Measurements from ENCODE around the gene CLCA4. TPM values are rescaled to one million over a fixed set of nuclear protein-coding genes. Genes with fewer than 3 reads are reported as not detected.
"Not testable (repeated sequence)": the region's sequence is repeated elsewhere in the genome, so short reads cannot be mapped to it uniquely, and the experiment has no call there.

The CLCA4 gene
- not detected for total RNA-seq

GRCh38 chr1:86546787-86547221 lies at the start of gene CLCA4:
CLCA4 (plus strand) TSS chr1:86547078; CDS start chr1:86547120, 42 bp downstream.
- POLR2A ChIA-PET, result no interaction called here
- H3K27me3 Mint-ChIP-seq, result no peaks in the 10 kb centered on the region
- H3K4me3 Mint-ChIP-seq, result no peak within 1 kb of the TSS
- H3K4me1 Mint-ChIP-seq, result no peaks in the 10 kb centered on the region
- H3K27ac Mint-ChIP-seq, result no peak within 1 kb of the TSS
- H3K9me3 Mint-ChIP-seq, result no peaks in the 10 kb centered on the region
- CTCF ChIA-PET, result no interaction called here
- DNase-seq, result no peak
- no peaks in the 10 kb centered on the region for H3K36me3 Mint-ChIP-seq (ENCODE audit: low read depth)

GRCh38 chr1:86498281-86498680 lies 48.6 kb upstream of the CLCA4 start:
- no peaks in the 10 kb centered on the region for H3K9me3 Mint-ChIP-seq
- no peaks in the 10 kb centered on the region for H3K36me3 Mint-ChIP-seq (ENCODE audit: low read depth)
- DNase-seq, result no peak
- POLR2A ChIA-PET, result no interaction called here
- H3K27ac Mint-ChIP-seq, result no peak overlapping the region
- peaks cover 12% of the 10 kb centered on the region for H3K4me1 Mint-ChIP-seq
- peaks cover 7% of the 10 kb centered on the region for H3K27me3 Mint-ChIP-seq
- H3K4me3 Mint-ChIP-seq, result no peak overlapping the region
- CTCF ChIA-PET, result interaction anchor here (1.1 to 1.5 kb wide), 6 partner anchors 8 to 130 kb away, joined by 3 to 7 read pairs (median 4); no protein-coding TSS in a partner anchor

- Mint-ChIP-seq H3K36me3 (ENCODE audit: low read depth) (no peaks in the 10 kb centered on the region), H3K9me3 (no peaks in the 10 kb centered on the region), H3K4me3 (no peak overlapping the region), H3K27me3 (peaks cover 15% of the 10 kb centered on the region), H3K27ac (no peak overlapping the region), H3K4me1 (peaks cover 17% of the 10 kb centered on the region)
- POLR2A ChIA-PET, result no interaction called here
- CTCF ChIA-PET, result interaction anchor here (0.5 to 3.8 kb wide), 31 partner anchors 9 to 817 kb away, joined by 3 to 32 read pairs (median 3); partner anchors contain the start of genes CLCA2 and ODF2L
- no peak for DNase-seq
Measured at GRCh38 chr1:86499987-86500593, 46.8 kb upstream of the CLCA4 start.

GRCh38 chr1:86500714-86501113 lies 46.2 kb upstream of the CLCA4 start:
- Mint-ChIP-seq H3K36me3 (ENCODE audit: low read depth) (no peaks in the 10 kb centered on the region), H3K27me3 (peaks cover 16% of the 10 kb centered on the region), H3K4me3 (no peak overlapping the region), H3K9me3 (no peaks in the 10 kb centered on the region), H3K4me1 (peaks cover 17% of the 10 kb centered on the region), H3K27ac (no peak overlapping the region)
- ChIA-PET POLR2A (no interaction called here), CTCF (interaction anchor here (0.5 to 3.8 kb wide), 24 partner anchors 10 to 816 kb away, joined by 3 to 32 read pairs (median 4); partner anchors contain the start of genes CLCA2 and ODF2L)
- DNase-seq, result no peak

- CTCF ChIA-PET, result interaction anchor here (0.7 to 3.8 kb wide), 23 partner anchors 8 to 249 kb away, joined by 3 to 32 read pairs (median 4); partner anchors contain the start of genes CLCA2, ODF2L and SH3GLB1
- H3K27ac Mint-ChIP-seq; H3K36me3 Mint-ChIP-seq (ENCODE audit: low read depth); POLR2A ChIA-PET; H3K9me3 Mint-ChIP-seq: not testable (repeated sequence)
- peaks cover 14% of the 10 kb centered on the region for H3K27me3 Mint-ChIP-seq
- peaks cover 17% of the 10 kb centered on the region for H3K4me1 Mint-ChIP-seq
- peak; percentile 45 for DNase-seq
- peak overlapping the region; percentile 50 for H3K4me3 Mint-ChIP-seq
Measured at GRCh38 chr1:86502125-86502646, 44.7 kb upstream of the CLCA4 start.

- no peak for DNase-seq
- POLR2A ChIA-PET, result no interaction called here
- no peaks in the 10 kb centered on the region for H3K9me3 Mint-ChIP-seq
Measured at GRCh38 chr1:86502721-86503405, 44.0 kb upstream of the CLCA4 start.

GRCh38 chr1:86503406-86504136 lies 43.3 kb upstream of the CLCA4 start:
- Mint-ChIP-seq H3K27me3 (peaks cover 14% of the 10 kb centered on the region), H3K36me3 (ENCODE audit: low read depth) (no peaks in the 10 kb centered on the region), H3K27ac (no peak overlapping the region), H3K9me3 (no peaks in the 10 kb centered on the region), H3K4me3 (peak overlapping the region; percentile 21), H3K4me1 (peaks cover 15% of the 10 kb centered on the region)
- DNase-seq, result no peak
- ChIA-PET CTCF (interaction anchor here (1.5 kb wide), 1 partner anchor 123 kb away, joined by 8 read pairs; no protein-coding TSS in a partner anchor), POLR2A (no interaction called here)

More at GRCh38 chr1:86502721-86503405, 44.0 kb upstream of the CLCA4 start:
- no peaks in the 10 kb centered on the region for H3K36me3 Mint-ChIP-seq (ENCODE audit: low read depth)
- peak overlapping the region; percentile 50 for H3K4me3 Mint-ChIP-seq
- CTCF ChIA-PET, result interaction anchor here (0.7 to 3.8 kb wide), 18 partner anchors 8 to 241 kb away, joined by 3 to 32 read pairs (median 7); partner anchors contain the start of genes CLCA2, ODF2L and SH3GLB1
- no peak overlapping the region for H3K27ac Mint-ChIP-seq
- peaks cover 15% of the 10 kb centered on the region for H3K27me3 Mint-ChIP-seq
- peaks cover 17% of the 10 kb centered on the region for H3K4me1 Mint-ChIP-seq

- Mint-ChIP-seq H3K4me3 (no peak overlapping the region), H3K4me1 (peaks cover 15% of the 10 kb centered on the region), H3K27me3 (peaks cover 14% of the 10 kb centered on the region), H3K9me3 (no peaks in the 10 kb centered on the region), H3K36me3 (ENCODE audit: low read depth) (no peaks in the 10 kb centered on the region), H3K27ac (no peak overlapping the region)
- no peak for DNase-seq
- ChIA-PET POLR2A (interaction anchor here (1.0 kb wide), 2 partner anchors 108 to 201 kb away, joined by 3 to 4 read pairs; partner anchors contain the start of genes ODF2L and SH3GLB1), CTCF (interaction anchor here (1.1 to 1.9 kb wide), 4 partner anchors 9 to 137 kb away, joined by 3 to 8 read pairs (median 6); no protein-coding TSS in a partner anchor)
Measured at GRCh38 chr1:86504137-86504479, 42.8 kb upstream of the CLCA4 start.

GRCh38 chr1:86504895-86505563 lies 41.8 kb upstream of the CLCA4 start:
- CTCF ChIA-PET, result interaction anchor here (0.7 to 2.1 kb wide), 6 partner anchors 9 to 138 kb away, joined by 3 to 8 read pairs (median 5); no protein-coding TSS in a partner anchor
- Mint-ChIP-seq H3K4me3 (no peak overlapping the region), H3K9me3 (no peaks in the 10 kb centered on the region), H3K27ac (no peak overlapping the region), H3K36me3 (ENCODE audit: low read depth) (no peaks in the 10 kb centered on the region), H3K4me1 (peaks cover 15% of the 10 kb centered on the region), H3K27me3 (peaks cover 14% of the 10 kb centered on the region)
- POLR2A ChIA-PET, result interaction anchor here (1.0 to 1.3 kb wide), 3 partner anchors 86 to 200 kb away, joined by 3 to 4 read pairs (median 4); partner anchors contain the start of genes ODF2L and SH3GLB1
- DNase-seq, result no peak

GRCh38 chr1:86505564-86505902 lies 41.3 kb upstream of the CLCA4 start:
- H3K4me3 Mint-ChIP-seq, result no peak overlapping the region
- H3K27ac Mint-ChIP-seq, result no peak overlapping the region
- H3K27me3 Mint-ChIP-seq, result peaks cover 14% of the 10 kb centered on the region
- DNase-seq, result no peak
- H3K36me3 Mint-ChIP-seq (ENCODE audit: low read depth), result no peaks in the 10 kb centered on the region
- ChIA-PET CTCF (interaction anchor here (0.7 to 2.1 kb wide), 5 partner anchors 10 to 125 kb away, joined by 3 to 8 read pairs (median 5); no protein-coding TSS in a partner anchor), POLR2A (interaction anchor here (1.3 kb wide), 1 partner anchor 86 kb away, joined by 4 read pairs; no protein-coding TSS in a partner anchor)
- no peaks in the 10 kb centered on the region for H3K9me3 Mint-ChIP-seq
- peaks cover 15% of the 10 kb centered on the region for H3K4me1 Mint-ChIP-seq

GRCh38 chr1:86507935-86508582 lies 38.8 kb upstream of the CLCA4 start:
- Mint-ChIP-seq H3K36me3 (ENCODE audit: low read depth) (no peaks in the 10 kb centered on the region), H3K27me3 (peaks cover 14% of the 10 kb centered on the region), H3K4me3 (no peak overlapping the region), H3K9me3 (no peaks in the 10 kb centered on the region), H3K4me1 (peaks cover 6% of the 10 kb centered on the region), H3K27ac (no peak overlapping the region)
- CTCF ChIA-PET, result interaction anchor here (0.9 to 1.8 kb wide), 7 partner anchors 9 to 129 kb away, joined by 3 to 6 read pairs (median 4); no protein-coding TSS in a partner anchor
- POLR2A ChIA-PET, result interaction anchor here (1.0 kb wide), 1 partner anchor 197 kb away, joined by 3 read pairs; no protein-coding TSS in a partner anchor
- no peak for DNase-seq
